Neural cell (in vitro differentiated cells): ENCODE data around the gene FUT7. TPM values are rescaled to one million over a fixed set of nuclear protein-coding genes. Genes with fewer than 3 reads are reported as not detected.

Experiments
- H2AFZ ChIP-seq: fragments of 200-600, 300-800 bp; sonication (generic), shearing (Covaris generic); 2 replicates; pipeline ENCODE4 v1.6.0; 2014; ENCODE audit warnings: low read depth, mild to moderate bottlenecking, antibody characterized with exemption, low read length, moderate library complexity
- H3F3A ChIP-seq: fragments of 200-600 bp; shearing (Covaris generic); 2 replicates; pipeline ENCODE4 v1.6.1; 2016; ENCODE audit warnings: mild to moderate bottlenecking, moderate library complexity, mixed read lengths, antibody characterized with exemption, low read length; ENCODE audit not compliant: insufficient read depth, poor library complexity, severe bottlenecking
- H3K27ac ChIP-seq: fragments of 200-600, 300-800 bp; sonication (generic), shearing (Covaris generic); 2 replicates; pipeline ENCODE4 v1.5.1; 2014; ENCODE audit warnings: mild to moderate bottlenecking, low read length, moderate library complexity
- H3K27me3 ChIP-seq: fragments of 300-800, 200-600 bp; sonication (generic), shearing (Covaris generic); 2 replicates; pipeline ENCODE4 v1.6.0; 2014; ENCODE audit warnings: mild to moderate bottlenecking, low read depth, low read length, moderate library complexity; ENCODE audit not compliant: insufficient read depth
- H3K36me3 ChIP-seq: fragments of 300-800, 200-600 bp; sonication (generic), shearing (Covaris generic); 2 replicates; pipeline ENCODE4 v1.5.1; 2014; ENCODE audit warnings: mild to moderate bottlenecking, antibody characterized with exemption, low read length, moderate library complexity; ENCODE audit not compliant: insufficient read depth
- H3K4me2 ChIP-seq: fragments of 300-800, 200-600 bp; sonication (generic), shearing (Covaris generic); 2 replicates; pipeline ENCODE4 v1.6.0; 2014; ENCODE audit warnings: mild to moderate bottlenecking, low read length
- H3K4me3 ChIP-seq: fragments of 300-800, 200-600 bp; sonication (generic), shearing (Covaris generic); 2 replicates; pipeline ENCODE4 v1.5.1; 2014; ENCODE audit warnings: mild to moderate bottlenecking, low read length, moderate library complexity
- H3K79me2 ChIP-seq: fragments of 200-600 bp; shearing (Covaris generic); replicated peaks from 2 replicates; pipeline ENCODE4 v1.6.0; 2014; ENCODE audit warnings: mild to moderate bottlenecking, low read length, moderate library complexity; ENCODE audit not compliant: insufficient read depth
- H3K9ac ChIP-seq: fragments of 300-800, 200-600 bp; sonication (generic), shearing (Covaris generic); 2 replicates; pipeline ENCODE4 v1.6.1; 2016; ENCODE audit warnings: mild to moderate bottlenecking, low read length, mixed read lengths
- H3K9me2 ChIP-seq: fragments of 200-600 bp; shearing (Covaris generic); 2 replicates; pipeline ENCODE4 v1.6.1; 2016; ENCODE audit warnings: mild to moderate bottlenecking, low read length, mixed read lengths; ENCODE audit not compliant: insufficient read depth
- H3K9me3 ChIP-seq: fragments of 200-600, 300-800 bp; sonication (generic), shearing (Covaris generic); 2 replicates; pipeline ENCODE4 v1.6.1; 2016; ENCODE audit warnings: mild to moderate bottlenecking, mixed run types, low read length, moderate library complexity, mixed read lengths
- H4K20me1 ChIP-seq: fragments of 200-600 bp; shearing (Covaris generic); 2 replicates; pipeline ENCODE4 v1.6.1; 2016; ENCODE audit warnings: mild to moderate bottlenecking, mixed run types; ENCODE audit not compliant: insufficient read depth
- CTCF ChIP-seq: fragments of 450-650 bp; IDR thresholded peaks from 2 replicates; pipeline ENCODE4 v1.5.1; 2014; ENCODE audit warnings: antibody characterized with exemption, mild to moderate bottlenecking, moderate library complexity; ENCODE audit not compliant: poor library complexity, severe bottlenecking
- EP300 ChIP-seq: fragments of 450-650 bp; conservative IDR thresholded peaks from 2 replicates; pipeline ENCODE4 v1.6.1; 2014; ENCODE audit warnings: antibody characterized with exemption, mild to moderate bottlenecking, moderate library complexity; ENCODE audit not compliant: poor library complexity, severe bottlenecking
- EZH2 ChIP-seq: fragments of 200-600, 300-800 bp; shearing (Covaris generic), sonication (generic); IDR thresholded peaks from 2 replicates; pipeline ENCODE4 v1.6.1; 2014; ENCODE audit warnings: antibody characterized with exemption, low read length, borderline replicate concordance, mild to moderate bottlenecking; ENCODE audit not compliant: insufficient read depth, poor library complexity, severe bottlenecking
- MXI1 ChIP-seq: fragments of 450-650 bp; conservative IDR thresholded peaks from 2 replicates; pipeline ENCODE4 v1.6.1; 2014; ENCODE audit warnings: antibody characterized with exemption, mild to moderate bottlenecking; ENCODE audit not compliant: poor library complexity, severe bottlenecking
- POLR2AphosphoS5 ChIP-seq: IDR thresholded peaks from 2 replicates; pipeline ENCODE4 v1.6.1; 2012
- RAD21 ChIP-seq: fragments of 450-650 bp; conservative IDR thresholded peaks from 2 replicates; pipeline ENCODE4 v1.6.1; 2014; ENCODE audit warnings: antibody characterized with exemption, mild to moderate bottlenecking, moderate library complexity
- REST ChIP-seq: IDR thresholded peaks from 2 replicates; pipeline ENCODE4 v1.6.1; 2012; ENCODE audit warnings: borderline replicate concordance
- SMC3 ChIP-seq: fragments of 450-650 bp; conservative IDR thresholded peaks from 2 replicates; pipeline ENCODE4 v1.6.1; 2014; ENCODE audit warnings: antibody characterized with exemption, mild to moderate bottlenecking, moderate library complexity; ENCODE audit not compliant: poor library complexity
- TAF1 ChIP-seq: IDR thresholded peaks from 2 replicates; pipeline ENCODE4 v1.6.1; 2012; ENCODE audit warnings: low read depth
- polyA plus RNA-seq: library from polyadenylated mRNA; depleted of rRNA; stranded (reverse); fragments of >200 nt; gene quantifications from 2 replicates; pipeline ENCODE4 v1.2.3, GENCODE V29; 2014

The FUT7 gene
- polyA plus RNA-seq, 1 donor from 2014 or later = 0.69 TPM

DNA sequence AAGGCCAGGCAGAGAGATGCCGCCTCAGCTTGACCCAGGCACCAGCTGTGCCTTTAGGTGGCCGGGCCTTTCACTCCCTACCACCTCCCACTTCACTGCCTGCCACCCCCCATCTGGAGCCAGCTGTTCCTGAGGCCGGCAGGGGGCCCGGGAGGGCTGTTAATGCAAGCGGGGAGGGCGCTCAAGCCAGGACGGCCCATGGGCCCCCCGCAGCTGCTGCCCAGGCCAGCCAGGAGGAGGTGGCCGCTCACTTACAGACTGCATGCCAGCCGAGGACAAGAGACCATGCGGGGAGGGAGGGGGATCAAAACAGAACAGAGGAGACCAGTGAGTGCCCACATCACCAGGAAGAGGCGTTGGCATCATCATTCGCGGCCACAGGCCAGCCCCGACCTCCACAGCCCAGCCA is 8.3 kb downstream of the FUT7 start:
- Histone ChIP-seq H3K4me2 (no peak overlapping the region), H3K9me3 (no peaks in the 10 kb centered on the region), H3K9me2 (no peaks in the 10 kb centered on the region), H3K27ac (no peak overlapping the region), H3K36me3 (no peaks in the 10 kb centered on the region), H3K9ac (no peak overlapping the region), H2AFZ (no peak overlapping the region), H3F3A (no peaks in the 10 kb centered on the region), H3K79me2 (peaks cover 5% of the 10 kb centered on the region), H4K20me1 (no peaks in the 10 kb centered on the region), H3K27me3 (no peaks in the 10 kb centered on the region), H3K4me3 (no peak overlapping the region)
- TF ChIP-seq RAD21 (no peak), SMC3 (no peak), REST (no peak), EP300 (no peak), MXI1 (no peak), CTCF (no peak), POLR2AphosphoS5 (no peak), TAF1 (no peak), EZH2 (no peak)

GRCh38 chr9:137023157-137023556 is 8.7 kb downstream of the FUT7 start:
- H3K36me3 ChIP-seq = no peaks in the 10 kb centered on the region
- no peak overlapping the region for H3K9ac ChIP-seq
- H3F3A ChIP-seq = no peaks in the 10 kb centered on the region
- H4K20me1 ChIP-seq = no peaks in the 10 kb centered on the region
- no peak overlapping the region for H3K27ac ChIP-seq
- peaks cover 5% of the 10 kb centered on the region for H3K79me2 ChIP-seq
- no peaks in the 10 kb centered on the region for H3K9me3 ChIP-seq
- H2AFZ ChIP-seq = no peak overlapping the region
- no peaks in the 10 kb centered on the region for H3K27me3 ChIP-seq
- no peak overlapping the region for H3K4me3 ChIP-seq
- H3K9me2 ChIP-seq = no peaks in the 10 kb centered on the region
- TF ChIP-seq POLR2AphosphoS5 (no peak), RAD21 (no peak), TAF1 (no peak), EZH2 (no peak), REST (no peak), EP300 (no peak), SMC3 (no peak), MXI1 (no peak), CTCF (no peak)
- H3K4me2 ChIP-seq = no peak overlapping the region
